K562 (cell line): ENCODE measurements around the gene SCFD2. TPM values are rescaled to one million over a fixed set of nuclear protein-coding genes. Genes with fewer than 3 reads are reported as not detected.
A peak's percentile ranks its signal among the peaks of the same experiment; 100 is the strongest.

Source experiments
- ATAC-seq: fragments of 200-7000 bp; cut with Tn5 transposase; 3 replicates; pipeline ENCODE4 v1.9.1; 2020; ENCODE audit warnings: moderate library complexity
- BruUV-seq: library from RNA; stranded (reverse); fragments of 400-500 nt; replicated peaks from 2 replicates; lab custom pipeline; 2021; lab: Mats Ljungman, UMichigan
- CTCF ChIA-PET: fragments of 300-600 bp; formaldehyde crosslinking; extraction: SDS; loops from one replicate; lab custom pipeline; 2021; ENCODE audit warnings: low intra/inter-chr PET ratio; lab: Yijun Ruan, JAX
- POLR2A ChIA-PET: fragments of 300-600, 350-650 bp; sonication (Branson Sonifier 250); formaldehyde crosslinking; extraction: SDS; loops from one replicate; lab custom pipeline; 2021; ENCODE audit warnings: antibody characterized with exemption, inconsistent platforms; lab: Yijun Ruan, JAX
- DNase-seq, 4 experiments: peaks; one replicate each; pipeline versions ENCODE4 v3.0.0 to v3.0.0-alpha.2; 2011 to 2018; ENCODE audit warnings: low spot score in 3 of 4, mixed read lengths in 3 of 4; ENCODE audit errors: extremely low read depth in 1 of 4
- FAIRE-seq: peaks from 2 replicates; lab custom pipeline; 2011; peaks lifted over from hg19 to GRCh38; lab: Jason Lieb, UNC
- H2AFZ ChIP-seq: 2 replicates; pipeline ENCODE4 v1.6.0; 2011; ENCODE audit warnings: low read depth, low read length, control low read depth, inconsistent platforms
- H3K27ac ChIP-seq: fragments of 200-600 bp; 3 replicates; pipeline ENCODE4 v1.8.0; 2011; ENCODE audit warnings: low read depth, mild to moderate bottlenecking, control low read depth, inconsistent platforms, low read length, moderate library complexity, mixed read lengths; ENCODE audit errors: extremely low read depth
- H3K27me3 ChIP-seq, 2 experiments: fragments of 300-600 bp in 1 of 2; 2 replicates in 1 of 2; 3 replicates in 1 of 2; pipeline versions ENCODE4 v1.6.0 to v1.8.0; 2011; ENCODE audit warnings: inconsistent platforms in 2 of 2, low read length in 2 of 2, mild to moderate bottlenecking in 1 of 2, mixed read lengths in 1 of 2, moderate library complexity in 1 of 2; ENCODE audit not compliant: control insufficient read depth in 2 of 2, insufficient read depth in 2 of 2
- H3K36me3 ChIP-seq: fragments of 300-600 bp; 3 replicates; pipeline ENCODE4 v1.8.0; 2011; ENCODE audit warnings: mild to moderate bottlenecking, low read length, inconsistent platforms; ENCODE audit not compliant: control insufficient read depth, insufficient read depth
- H3K4me1 ChIP-seq, 2 experiments: fragments of 200-600 bp in 1 of 2; replicated peaks in 1 of 2; 2 replicates in 1 of 2; 3 replicates in 1 of 2; pipeline versions ENCODE4 v1.5.1 to v1.8.0; 2011; ENCODE audit warnings: inconsistent platforms in 2 of 2, low read length in 2 of 2, mild to moderate bottlenecking in 1 of 2, mixed read lengths in 1 of 2, moderate library complexity in 1 of 2; ENCODE audit not compliant: control insufficient read depth in 2 of 2, insufficient read depth in 2 of 2
- H3K4me2 ChIP-seq: 2 replicates; pipeline ENCODE4 v1.6.1; 2011; ENCODE audit warnings: low read length, control low read depth, inconsistent platforms, mixed read lengths; ENCODE audit not compliant: insufficient read depth
- H3K4me3 ChIP-seq: fragments of 200-600 bp; sonication (generic), shearing (Covaris generic); 2 replicates; pipeline ENCODE4 v1.5.1; 2016; ENCODE audit warnings: control low read depth, inconsistent platforms
- H3K79me2 ChIP-seq: fragments of 200-600 bp; 3 replicates; pipeline ENCODE4 v1.8.0; 2011; ENCODE audit warnings: low read length, inconsistent platforms; ENCODE audit not compliant: control insufficient read depth, insufficient read depth
- H3K9ac ChIP-seq, 2 experiments: 2 replicates each; pipeline versions ENCODE4 v1.6.0 to v1.6.1; 2011; ENCODE audit warnings: low read depth in 2 of 2, low read length in 2 of 2, control low read depth in 1 of 2, inconsistent platforms in 1 of 2, mild to moderate bottlenecking in 1 of 2, mixed read lengths in 1 of 2; ENCODE audit not compliant: insufficient read depth in 1 of 2
- H3K9me1 ChIP-seq: one replicate; pipeline ENCODE4 v1.6.0; 2011; ENCODE audit warnings: inconsistent platforms, mild to moderate bottlenecking, low read length, moderate library complexity; ENCODE audit not compliant: control insufficient read depth, insufficient read depth
- H3K9me3 ChIP-seq: replicated peaks from 2 replicates; pipeline ENCODE4 v1.5.1; 2011; ENCODE audit warnings: low read depth, low read length, inconsistent platforms; ENCODE audit not compliant: control insufficient read depth, insufficient read depth
- H4K20me1 ChIP-seq: replicated peaks from 2 replicates; pipeline ENCODE4 v1.6.1; 2011; ENCODE audit warnings: low read length, inconsistent platforms, mixed read lengths; ENCODE audit not compliant: control insufficient read depth, insufficient read depth
- CEBPG ChIP-seq, 3 experiments: fragments of 200-800 bp in 1 of 3; sonication (Bioruptor generic) in 1 of 3; sonication (generic) in 1 of 3; formaldehyde crosslinking in 1 of 3; IDR thresholded peaks in 2 of 3; conservative IDR thresholded peaks in 1 of 3; 2 replicates each; pipeline versions ENCODE4 v1.6.1 to v1.8.0; 2016 to 2022; ENCODE audit warnings: missing compliant biosample characterization in 2 of 3, missing genetic modification characterization in 2 of 3, mild to moderate bottlenecking in 1 of 3, missing genetic modification reagents in 1 of 3
- CREBBP ChIP-seq: IDR thresholded peaks from one replicate; pipeline ENCODE4 v1.6.1; 2012; ENCODE audit warnings: low read depth, mild to moderate bottlenecking, control low read depth, inconsistent platforms, low read length
- EHMT2 ChIP-seq: fragments of 450-650 bp; IDR thresholded peaks from 2 replicates; pipeline ENCODE4 v1.6.1; 2018; ENCODE audit warnings: antibody characterized with exemption
- NR2C1 ChIP-seq, 2 experiments: fragments of 450-650 bp; IDR thresholded peaks; 2 replicates each; pipeline ENCODE4 v1.6.1; 2017; ENCODE audit warnings: mild to moderate bottlenecking in 2 of 2, antibody characterized with exemption in 1 of 2, inconsistent platforms in 1 of 2, missing compliant biosample characterization in 1 of 2, missing genetic modification characterization in 1 of 2
- PRMT5 ChIP-seq: sonication (generic); formaldehyde crosslinking; IDR thresholded peaks from 2 replicates; pipeline ENCODE4 v1.5.0; 2020; ENCODE audit warnings: missing genetic modification reagents
- RBM22 ChIP-seq: fragments of 200-400 bp; formaldehyde crosslinking; IDR thresholded peaks from 2 replicates; pipeline ENCODE4 v1.6.1; 2018; ENCODE audit warnings: low read length, low read depth; ENCODE audit not compliant: poor library complexity, severe bottlenecking
- SRF ChIP-seq, 2 experiments: fragments of 250-450, 450-650 bp in 1 of 2; sonication (Bioruptor Pico) in 1 of 2; sonication (generic) in 1 of 2; formaldehyde crosslinking; IDR thresholded peaks; 2 replicates each; pipeline versions ENCODE4 v1.5.0 to v1.5.1; 2020 to 2022; ENCODE audit warnings: mild to moderate bottlenecking in 1 of 2, missing genetic modification reagents in 1 of 2
- STAT5B ChIP-seq: fragments of 250-450 bp; sonication (Bioruptor Pico); IDR thresholded peaks from 2 replicates; pipeline ENCODE4 v1.8.0; 2021; ENCODE audit warnings: mild to moderate bottlenecking, inconsistent platforms
- TEAD2 ChIP-seq: fragments of 450-650 bp; IDR thresholded peaks from 2 replicates; pipeline ENCODE4 v1.6.1; 2016; ENCODE audit warnings: missing genetic modification characterization, control low read depth, missing compliant biosample characterization
- THRA ChIP-seq: fragments of 450-650 bp; IDR thresholded peaks from 2 replicates; pipeline ENCODE4 v1.6.1; 2017; ENCODE audit warnings: mild to moderate bottlenecking, moderate library complexity
- TSC22D4 ChIP-seq: fragments of 450-650 bp; IDR thresholded peaks from 2 replicates; pipeline ENCODE4 v1.6.1; 2016; ENCODE audit warnings: missing genetic modification characterization, missing biosample characterization, control low read depth
- YY1 ChIP-seq, 3 experiments: IDR thresholded peaks; 2 replicates each; pipeline ENCODE4 v1.6.1; 2011; ENCODE audit warnings: low read length in 2 of 3, mild to moderate bottlenecking in 2 of 3, moderate library complexity in 2 of 3, borderline replicate concordance in 1 of 3, control low read depth in 1 of 3, low read depth in 1 of 3; ENCODE audit not compliant: insufficient read depth in 3 of 3, insufficient replicate concordance in 2 of 3, control insufficient read depth in 1 of 3, insufficient read length in 1 of 3; ENCODE audit errors: extremely low read depth in 1 of 3
- ZBTB11 ChIP-seq, 3 experiments: fragments of 200-800 bp in 1 of 3; fragments of 250-450 bp in 1 of 3; fragments of 450-650 bp in 1 of 3; sonication (Bioruptor Pico) in 1 of 3; sonication (Bioruptor generic) in 1 of 3; formaldehyde crosslinking in 1 of 3; IDR thresholded peaks; 2 replicates each; pipeline versions ENCODE4 v1.6.1 to v1.8.0; 2016 to 2022; ENCODE audit warnings: mild to moderate bottlenecking in 2 of 3, missing genetic modification characterization in 2 of 3, missing compliant biosample characterization in 1 of 3, moderate library complexity in 1 of 3
- ZNF436 ChIP-seq: fragments of 250-450, 450-650 bp; sonication (Bioruptor Pico); formaldehyde crosslinking; IDR thresholded peaks from 2 replicates; pipeline ENCODE4 v1.7.0; 2020; ENCODE audit warnings: mild to moderate bottlenecking
- ZNF79 ChIP-seq: fragments of 250-450 bp; sonication (Bioruptor Pico); IDR thresholded peaks from 2 replicates; pipeline ENCODE4 v1.4.0; 2020; ENCODE audit warnings: low read depth, mild to moderate bottlenecking, moderate library complexity
- WGBS: fragments of 100-300 bp; shearing (Covaris generic); methylation state at CpG from one replicate; pipeline ENCODE4 v1.1.6; 2016; ENCODE audit warnings: low coverage, mixed read lengths; ENCODE audit not compliant: insufficient coverage; ENCODE audit errors: missing lambda C conversion rate; 5-methylcytosine and 5-hydroxymethylcytosine counted together
- in situ Hi-C: fragments of 300-500 bp; cut with MboI; formaldehyde crosslinking; loops from 4 replicates; pipeline ENCODE4 v1.15.0; 2018; ENCODE audit warnings: inconsistent platforms, mixed read lengths
- intact Hi-C: fragments of 100-400 bp; cut with micrococcal nuclease; formaldehyde crosslinking; loops from 2 replicates; pipeline ENCODE4 v1.14.2; 2022
- polyA plus RNA-seq, 8 experiments: library from polyadenylated mRNA; depleted of rRNA in 4 of 8; stranded (reverse) in 5 of 8; unstranded in 3 of 8; fragments of >200 nt; fragmentation: Nextera tagmentation in 2 of 8; fragmentation: Illumina TruSeq in 1 of 8; extraction: Ambion mirVana in 2 of 8; extraction: Trizol in 1 of 8; gene quantifications; 2 replicates each; pipeline versions ENCODE4 v1.2.1 to v1.2.3, GENCODE V29; 2011 to 2014; ENCODE audit warnings: inconsistent platforms in 1 of 8, missing spikeins in 1 of 8
- total RNA-seq, 7 experiments: library from RNA; depleted of rRNA in 6 of 7; stranded (reverse); fragments of >200 nt in 6 of 7; fragmentation: Illumina TruSeq in 2 of 7; extraction: Trizol in 2 of 7; gene quantifications; 2 replicates each; pipeline versions ENCODE4 v1.2.1 to v1.2.3, GENCODE V29; 2011 to 2021; ENCODE audit warnings: low replicate concordance in 1 of 7

Gene SCFD2
- total and polyA plus RNA-seq, 9 of the 15 experiments (the other 6 are each of a cell fraction or from before 2014, with no cell fraction given): 5.7 to 30.3 (median 22.8) TPM

GRCh38 chr4:52869196-52869595 lies 496.7 kb downstream of the SCFD2 start:
- H3K9ac ChIP-seq: no peak overlapping the region
- no peak for TF ChIP-seq ZBTB11 (CRISPR knock-in tag; IDR thresholded peaks at IDR 0.05)
- no peak for TF ChIP-seq PRMT5 (CRISPR knock-in tag)
- no peak for TF ChIP-seq ZNF436
- no peak for TF ChIP-seq RBM22
- TF ChIP-seq CEBPG (CRISPR knock-in tag; IDR thresholded peaks at IDR 0.05): no peak
- TF ChIP-seq CEBPG (tag; conservative IDR thresholded peaks at IDR 0.05 in 1 of 2, IDR thresholded peaks at IDR 0.05 in 1 of 2): no peak
- no peak for TF ChIP-seq EHMT2
- TF ChIP-seq STAT5B (CRISPR knock-in tag): no peak
- no peak for TF ChIP-seq SRF (CRISPR knock-in tag; IDR thresholded peaks at IDR 0.05)
- TF ChIP-seq CREBBP: no peak
- TF ChIP-seq NR2C1 (IDR thresholded peaks at IDR 0.05): no peak
- no peak for TF ChIP-seq NR2C1 (tag; IDR thresholded peaks at IDR 0.05)
- TF ChIP-seq THRA: no peak
- no peak for TF ChIP-seq ZNF79 (CRISPR knock-in tag)
- no peak for TF ChIP-seq YY1 (IDR thresholded peaks at IDR 0.05; ENCODE audit: borderline replicate concordance in 1 of 3, control insufficient read depth in 1 of 3, extremely low read depth in 1 of 3, insufficient read depth in 3 of 3, insufficient read length in 1 of 3, insufficient replicate concordance in 2 of 3, low read depth in 1 of 3, low read length in 2 of 3)
- no peak for TF ChIP-seq TSC22D4 (tag)
- no peak for TF ChIP-seq TEAD2 (tag)
- TF ChIP-seq, all 486 proteins: peak for 0
- Histone ChIP-seq H3K9me1 (no peaks in the 10 kb centered on the region), H3K36me3 (no peaks in the 10 kb centered on the region), H3K4me3 (no peak overlapping the region), H3K27ac (no peak overlapping the region), H4K20me1 (no peaks in the 10 kb centered on the region), H3K27me3 (no peaks in the 10 kb centered on the region), H3K9me3 (no peaks in the 10 kb centered on the region), H3K4me2 (no peak overlapping the region), H3K4me1 (peaks cover 0 to 7% of the 10 kb centered on the region in 2 experiments; a peak in 1 of 5 replicates), H2AFZ (no peak overlapping the region), H3K79me2 (no peaks in the 10 kb centered on the region)
- FAIRE-seq (no peak), ATAC-seq (peak; percentile 36; the same call in 2 of the 3 replicates), DNase-seq (no peak)
- POLR2A ChIA-PET: interaction anchor here (0.7 to 0.9 kb wide), 3 partner anchors 11 to 359 kb away, joined by 3 read pairs; no protein-coding TSS in a partner anchor
- BruUV-seq: no TSS peak
- CTCF ChIA-PET: no interaction called here
- intact Hi-C loops (no loop called here), in situ Hi-C loops (no loop called here)
- WGBS: 63% methylated on average over 9 of the region's 12 CpGs
